HepG2 (cell line): Measurements from ENCODE around the gene TAS2R50. TPM values are rescaled to one million over a fixed set of nuclear protein-coding genes. Genes with fewer than 3 reads are reported as not detected.
A peak's percentile ranks its signal among the peaks of the same experiment; 100 is the strongest.

Experiments
- GATAD1 ChIP-seq: IDR thresholded peaks from 2 replicates; pipeline ENCODE4 v1.6.1; 2016; ENCODE audit warnings: missing genetic modification reagents, missing compliant biosample characterization
- HNF1A ChIP-seq, 2 experiments: sonication (generic) in 1 of 2; formaldehyde crosslinking in 1 of 2; IDR thresholded peaks; 2 replicates each; pipeline versions ENCODE4 v1.4.0 to v1.6.1; 2016 to 2020; ENCODE audit warnings: borderline replicate concordance in 1 of 2, low read depth in 1 of 2, mild to moderate bottlenecking in 1 of 2, missing genetic modification reagents in 1 of 2
- HOXA3 ChIP-seq: sonication (generic); formaldehyde crosslinking; IDR thresholded peaks from 2 replicates; pipeline ENCODE4 v1.5.0; 2020; ENCODE audit warnings: missing genetic modification reagents
- HOXA7 ChIP-seq: sonication (generic); formaldehyde crosslinking; IDR thresholded peaks from 2 replicates; pipeline ENCODE4 v1.8.1; 2022; ENCODE audit warnings: mild to moderate bottlenecking, missing genetic modification reagents, moderate library complexity
- MAX ChIP-seq: IDR thresholded peaks from 2 replicates; pipeline ENCODE4 v1.6.1; 2012; ENCODE audit warnings: inconsistent platforms
- MEF2D ChIP-seq: sonication (generic); formaldehyde crosslinking; IDR thresholded peaks from 2 replicates; pipeline ENCODE4 v1.5.1; 2020; ENCODE audit warnings: mild to moderate bottlenecking, missing genetic modification reagents
- MXD4 ChIP-seq: IDR thresholded peaks from 2 replicates; pipeline ENCODE4 v1.6.1; 2016; ENCODE audit warnings: mild to moderate bottlenecking, missing biosample characterization, missing genetic modification reagents
- PATZ1 ChIP-seq: sonication (generic); formaldehyde crosslinking; IDR thresholded peaks from 2 replicates; pipeline ENCODE4 v1.4.0; 2020; ENCODE audit warnings: missing genetic modification reagents
- REPIN1 ChIP-seq: sonication (generic); formaldehyde crosslinking; IDR thresholded peaks from 2 replicates; pipeline ENCODE4 v1.8.0; 2022; ENCODE audit warnings: missing genetic modification reagents, low read depth, mild to moderate bottlenecking, borderline replicate concordance
- REST ChIP-seq, 2 experiments: IDR thresholded peaks; 2 replicates each; pipeline ENCODE4 v1.6.1; 2011 to 2012; ENCODE audit warnings: low read length in 2 of 2, borderline replicate concordance in 1 of 2, low read depth in 1 of 2, mild to moderate bottlenecking in 1 of 2, moderate library complexity in 1 of 2
- SAP130 ChIP-seq: IDR thresholded peaks from 2 replicates; pipeline ENCODE4 v1.6.1; 2016; ENCODE audit warnings: low read depth
- SMAD3 ChIP-seq: sonication (generic); formaldehyde crosslinking; IDR thresholded peaks from 2 replicates; pipeline ENCODE4 v1.4.0; 2020; ENCODE audit warnings: missing genetic modification reagents
- THAP7 ChIP-seq: sonication (generic); formaldehyde crosslinking; IDR thresholded peaks from 2 replicates; pipeline ENCODE4 v1.8.1; 2023; ENCODE audit warnings: mild to moderate bottlenecking, missing genetic modification reagents
- ZMYM4 ChIP-seq: sonication (generic); formaldehyde crosslinking; IDR thresholded peaks from 2 replicates; pipeline ENCODE4 v1.8.1; 2023; ENCODE audit warnings: mild to moderate bottlenecking, missing genetic modification reagents
- ZNF292 ChIP-seq: sonication (generic); formaldehyde crosslinking; IDR thresholded peaks from 2 replicates; pipeline ENCODE4 v1.8.1; 2022; ENCODE audit warnings: mild to moderate bottlenecking, low read depth, missing genetic modification reagents, borderline replicate concordance
- ZNF556 ChIP-seq: sonication (generic); formaldehyde crosslinking; IDR thresholded peaks from 2 replicates; pipeline ENCODE4 v1.4.0; 2020; ENCODE audit warnings: mild to moderate bottlenecking, missing genetic modification reagents, borderline replicate concordance
- ZNF567 ChIP-seq: sonication (generic); formaldehyde crosslinking; IDR thresholded peaks from 2 replicates; pipeline ENCODE4 v1.8.1; 2023; ENCODE audit warnings: mild to moderate bottlenecking, missing genetic modification reagents, borderline replicate concordance
- polyA plus RNA-seq, 8 experiments: library from polyadenylated mRNA; depleted of rRNA in 3 of 8; stranded (reverse) in 7 of 8; unstranded in 1 of 8; fragments of >200 nt; fragmentation: Illumina TruSeq in 4 of 8; extraction: Trizol in 4 of 8; gene quantifications; 2 replicates each; pipeline versions ENCODE4 v1.2.1 to v1.2.3, GENCODE V29; 2011 to 2016; ENCODE audit warnings: low read depth in 4 of 8, missing spikeins in 1 of 8, mixed read lengths in 1 of 8; ENCODE audit not compliant: insufficient read depth in 1 of 8
- total RNA-seq, 5 experiments: library from RNA; depleted of rRNA; stranded (reverse); fragments of >200 nt; fragmentation: Illumina TruSeq; extraction: Trizol; gene quantifications; 2 replicates each; pipeline ENCODE4 v1.2.3, GENCODE V29; 2016; ENCODE audit warnings: low read depth in 1 of 5

The TAS2R50 gene
- total and polyA plus RNA-seq, 2 of the 13 experiments (the other 11 are each of a cell fraction or from before 2014, with no cell fraction given), result 0.17 to 2.2 TPM

GRCh38 chr12:11015775-11016430 is 29.2 kb upstream of the TAS2R50 start (continued):
- TF ChIP-seq HNF1A (IDR thresholded peaks at IDR 0.05; ENCODE audit: low read depth), result peak; percentile 51
- TF ChIP-seq HNF1A (CRISPR knock-in tag; IDR thresholded peaks at IDR 0.05; ENCODE audit: borderline replicate concordance), result no peak
- TF ChIP-seq REST (IDR thresholded peaks at IDR 0.05; ENCODE audit: borderline replicate concordance in 1 of 2, low read depth in 1 of 2, low read length in 2 of 2), result peak in 1 of 2 experiments; percentile 42; a peak in 1 of 4 replicates
- TF ChIP-seq PATZ1, result peak; percentile 53; the same call in 1 of the 2 replicates
- no peak for TF ChIP-seq HOXA7
- TF ChIP-seq ZNF556 (CRISPR knock-in tag), result peak; percentile 83
- TF ChIP-seq ZMYM4 (CRISPR knock-in tag), result peak; percentile 94
- TF ChIP-seq ZNF567, result 0 out of 2 replicates have a peak, but pooled peaks have one; percentile 28
- TF ChIP-seq ZNF292, result peak; percentile 89
- TF ChIP-seq MAX, result peak; percentile 44; the same call in 1 of the 2 replicates
- peak; percentile 46; the same call in 1 of the 2 replicates for TF ChIP-seq HOXA3 (CRISPR knock-in tag)
- 0 out of 2 replicates have a peak, but pooled peaks have one; percentile 17 for TF ChIP-seq MXD4
- TF ChIP-seq SAP130 (CRISPR knock-in tag), result peak; percentile 83
- TF ChIP-seq THAP7, result no peak
- TF ChIP-seq REPIN1, result peak; percentile 58; the same call in 1 of the 2 replicates
- TF ChIP-seq GATAD1 (CRISPR knock-in tag), result peak; percentile 38; the same call in 1 of the 2 replicates
- 0 out of 2 replicates have a peak, but pooled peaks have one; percentile 55 for TF ChIP-seq SMAD3 (CRISPR knock-in tag)
- peak; percentile 66; the same call in 1 of the 2 replicates for TF ChIP-seq MEF2D
